ENCODE measurements around the gene STX11. TPM values are rescaled to one million over a fixed set of nuclear protein-coding genes. Genes with fewer than 3 reads are reported as not detected.

Gene STX11
- total RNA-seq, 4 donors from 2014 or later = 0.62 to 11.0 (median 6.4) TPM

- no peak overlapping the region for H3K4me3 ChIP-seq
- no peaks in the 10 kb centered on the region for H3K4me1 ChIP-seq
- no peaks in the 10 kb centered on the region for H3K36me3 ChIP-seq
- peaks cover 0 to 8% (median 0%) of the 10 kb centered on the region in 3 donors for H3K9me3 ChIP-seq
- no peak for ATAC-seq
- 80 to 95% methylated on average over 5 of the region's 5 CpGs for WGBS, 2 donors (ENCODE audit: low coverage in 1 of 2)
- H3K27me3 ChIP-seq = no peaks in the 10 kb centered on the region
- TF ChIP-seq POLR2A (IDR thresholded peaks at IDR 0.05) (no peak), POLR2AphosphoS5 (IDR thresholded peaks at IDR 0.05) (no peak), EP300 (IDR thresholded peaks at IDR 0.05) (no peak), CTCF (IDR thresholded peaks at IDR 0.05) (no peak)
- no peak overlapping the region for H3K27ac ChIP-seq
Measured at GRCh38 chr6:144174006-144174405, 23.7 kb downstream of the STX11 start.

GRCh38 chr6:144176043-144176442, 25.7 kb downstream of the STX11 start:
- TF ChIP-seq CTCF (IDR thresholded peaks at IDR 0.05) (no peak), POLR2AphosphoS5 (IDR thresholded peaks at IDR 0.05) (no peak), POLR2A (IDR thresholded peaks at IDR 0.05) (no peak), EP300 (IDR thresholded peaks at IDR 0.05) (no peak)
- Histone ChIP-seq H3K27me3 (no peaks in the 10 kb centered on the region), H3K4me3 (no peak overlapping the region), H3K9me3 (peaks cover 0 to 8% (median 0%) of the 10 kb centered on the region in 3 donors), H3K4me1 (no peaks in the 10 kb centered on the region), H3K27ac (no peak overlapping the region), H3K36me3 (no peaks in the 10 kb centered on the region)
- ATAC-seq = no peak
- WGBS, 2 donors (ENCODE audit: low coverage in 1 of 2) = 86 to 90% methylated on average over 5 of the region's 5 CpGs

- Histone ChIP-seq H3K4me1 (no peaks in the 10 kb centered on the region), H3K27me3 (no peaks in the 10 kb centered on the region), H3K4me3 (no peak overlapping the region), H3K27ac (no peak overlapping the region), H3K36me3 (no peaks in the 10 kb centered on the region), H3K9me3 (peaks cover 0 to 6% (median 0%) of the 10 kb centered on the region in 3 donors)
- no peak for ATAC-seq
- WGBS, 2 donors (ENCODE audit: low coverage in 1 of 2) = 68 to 92% methylated on average over 3 of the region's 3 CpGs
- TF ChIP-seq POLR2A (IDR thresholded peaks at IDR 0.05) (no peak), POLR2AphosphoS5 (IDR thresholded peaks at IDR 0.05) (no peak), CTCF (IDR thresholded peaks at IDR 0.05) (no peak), EP300 (IDR thresholded peaks at IDR 0.05) (no peak)
Measured at GRCh38 chr6:144177726-144178125, 27.4 kb downstream of the STX11 start.

- Histone ChIP-seq H3K27me3 (no peaks in the 10 kb centered on the region), H3K36me3 (no peaks in the 10 kb centered on the region), H3K9me3 (no peaks in the 10 kb centered on the region), H3K4me3 (no peak overlapping the region), H3K27ac (no peak overlapping the region), H3K4me1 (no peaks in the 10 kb centered on the region)
- TF ChIP-seq EP300 (IDR thresholded peaks at IDR 0.05) (no peak), POLR2A (IDR thresholded peaks at IDR 0.05) (no peak), CTCF (IDR thresholded peaks at IDR 0.05) (no peak), POLR2AphosphoS5 (IDR thresholded peaks at IDR 0.05) (no peak)
- WGBS, 2 donors (ENCODE audit: low coverage in 1 of 2) = 87 to 89% methylated on average over 3 of the region's 3 CpGs
- ATAC-seq = no peak
Measured at GRCh38 chr6:144178323-144178722, 28.0 kb downstream of the STX11 start.

- WGBS, 2 donors (ENCODE audit: low coverage in 1 of 2) = 76 to 95% methylated on average over 2 to 4 of the region's 4 CpGs
- no peak for TF ChIP-seq POLR2A (IDR thresholded peaks at IDR 0.05)
- TF ChIP-seq CTCF (IDR thresholded peaks at IDR 0.05) = no peak
- no peak for TF ChIP-seq POLR2AphosphoS5 (IDR thresholded peaks at IDR 0.05)
- TF ChIP-seq EP300 (IDR thresholded peaks at IDR 0.05) = no peak
- Histone ChIP-seq H3K4me1 (no peaks in the 10 kb centered on the region), H3K27ac (no peak overlapping the region), H3K36me3 (no peaks in the 10 kb centered on the region), H3K27me3 (no peaks in the 10 kb centered on the region), H3K9me3 (no peaks in the 10 kb centered on the region), H3K4me3 (no peak overlapping the region)
- no peak for ATAC-seq
Measured at GRCh38 chr6:144179237-144179636, 28.9 kb downstream of the STX11 start.

Data from gastroesophageal sphincter (tissue), 4 donors.